ENCODE results near the gene BRME1. TPM values are rescaled to one million over a fixed set of nuclear protein-coding genes. Genes with fewer than 3 reads are reported as not detected.
A peak's percentile ranks its signal among the peaks of the same experiment; 100 is the strongest.

The BRME1 gene
- total and polyA plus RNA-seq, 2 of the 13 experiments (the other 11 are each of a cell fraction or from before 2014, with no cell fraction given): 0.74 to 1.5 TPM

GRCh38 chr19:13881692-13882418 lies 24.1 kb downstream of the BRME1 start (continued):
- no peak for TF ChIP-seq LBX2 (CRISPR knock-in tag; IDR thresholded peaks at IDR 0.05; ENCODE audit: borderline replicate concordance)
- TF ChIP-seq POLR2AphosphoS5 (IDR thresholded peaks at IDR 0.05; ENCODE audit: low read depth, low read length): no peak
- no peak for TF ChIP-seq POLR2A (IDR thresholded peaks at IDR 0.05; ENCODE audit: insufficient read depth in 1 of 2, low read depth in 2 of 2, low read length in 2 of 2)
- TF ChIP-seq ZNF496 (CRISPR knock-in tag; IDR thresholded peaks at IDR 0.05; ENCODE audit: insufficient replicate concordance): no peak
- TF ChIP-seq FOXK1 (CRISPR knock-in tag; IDR thresholded peaks at IDR 0.05; ENCODE audit: borderline replicate concordance, low read depth): no peak
- TF ChIP-seq ZNF547 (CRISPR knock-in tag; IDR thresholded peaks at IDR 0.05): no peak
- TF ChIP-seq PHF8 (CRISPR knock-in tag; IDR thresholded peaks at IDR 0.05): no peak
- TF ChIP-seq MXD3 (CRISPR knock-in tag; IDR thresholded peaks at IDR 0.05): 0 out of 2 replicates have a peak, but pooled peaks have one; percentile 26
- no peak for TF ChIP-seq TFE3 (CRISPR knock-in tag; IDR thresholded peaks at IDR 0.05)
- no peak for TF ChIP-seq MTA1 (CRISPR knock-in tag; IDR thresholded peaks at IDR 0.05; ENCODE audit: borderline replicate concordance)
- TF ChIP-seq ZNF75D (CRISPR knock-in tag; IDR thresholded peaks at IDR 0.05; ENCODE audit: borderline replicate concordance): no peak
- no peak for TF ChIP-seq ZGPAT (CRISPR knock-in tag; IDR thresholded peaks at IDR 0.05)
- TF ChIP-seq KDM5B (CRISPR knock-in tag; IDR thresholded peaks at IDR 0.05; ENCODE audit: borderline replicate concordance): no peak
- TF ChIP-seq FOXA1 (IDR thresholded peaks at IDR 0.05): no peak
- TF ChIP-seq FOXA1 (CRISPR knock-in tag; IDR thresholded peaks at IDR 0.05): no peak
- TF ChIP-seq GMEB1 (CRISPR knock-in tag; IDR thresholded peaks at IDR 0.05; ENCODE audit: borderline replicate concordance): no peak
- no peak for TF ChIP-seq REPIN1 (CRISPR knock-in tag; IDR thresholded peaks at IDR 0.05; ENCODE audit: borderline replicate concordance, low read depth)
- TF ChIP-seq MTA3 (CRISPR knock-in tag; IDR thresholded peaks at IDR 0.05): no peak
- no peak for TF ChIP-seq ZNF225 (CRISPR knock-in tag; IDR thresholded peaks at IDR 0.05)
- TF ChIP-seq ETV5 (CRISPR knock-in tag; IDR thresholded peaks at IDR 0.05; ENCODE audit: borderline replicate concordance): no peak
- TF ChIP-seq ZFP36L1 (CRISPR knock-in tag; IDR thresholded peaks at IDR 0.05): no peak
- TF ChIP-seq HNRNPL (IDR thresholded peaks at IDR 0.05; ENCODE audit: low read depth, low read length): no peak
- no peak for TF ChIP-seq ZNF841 (CRISPR knock-in tag; IDR thresholded peaks at IDR 0.05; ENCODE audit: borderline replicate concordance)
- TF ChIP-seq ZNF576 (CRISPR knock-in tag; IDR thresholded peaks at IDR 0.05): no peak
- TF ChIP-seq KLF15 (CRISPR knock-in tag; IDR thresholded peaks at IDR 0.05; ENCODE audit: borderline replicate concordance): no peak
